WTC11 (cell line): Measurements from ENCODE around the gene NEDD9. TPM values are rescaled to one million over a fixed set of nuclear protein-coding genes. Genes with fewer than 3 reads are reported as not detected.

Source experiments
- ATAC-seq: fragments of 200-7000 bp; cut with Tn5 transposase; 2 replicates; pipeline ENCODE4 v1.10.0; 2021; ENCODE audit warnings: mild to moderate bottlenecking, moderate library complexity
- CTCF ChIA-PET: fragments of 300-600 bp; sonication (Branson Sonifier 250); formaldehyde crosslinking; loops from one replicate; lab custom pipeline; 2021; ENCODE audit warnings: antibody characterized with exemption; lab: Charles Lee
- POLR2A ChIA-PET: fragments of 350-600 bp; sonication (Branson Sonifier 250); formaldehyde crosslinking; loops from one replicate; lab custom pipeline; 2021; ENCODE audit warnings: antibody characterized with exemption; lab: Charles Lee
- DNase-seq: peaks from one replicate; pipeline ENCODE4 v3.0.0; 2021; ENCODE audit warnings: low spot score
- H3K27ac Mint-ChIP-seq: 2 replicates; pipeline ENCODE4 v1.8.0; 2021; ENCODE audit warnings: mixed read lengths
- H3K27me3 Mint-ChIP-seq: 2 replicates; pipeline ENCODE4 v1.8.0; 2021; ENCODE audit warnings: low read depth, mild to moderate bottlenecking, moderate library complexity, mixed read lengths
- H3K36me3 Mint-ChIP-seq: 2 replicates; pipeline ENCODE4 v1.8.0; 2021; ENCODE audit warnings: mixed read lengths
- H3K4me1 Mint-ChIP-seq: 2 replicates; pipeline ENCODE4 v1.8.0; 2022; ENCODE audit warnings: mixed read lengths
- H3K4me3 Mint-ChIP-seq: 2 replicates; pipeline ENCODE4 v1.8.0; 2021; ENCODE audit warnings: mild to moderate bottlenecking, moderate library complexity, mixed read lengths
- H3K9me3 Mint-ChIP-seq: 2 replicates; pipeline ENCODE4 v1.8.0; 2021; ENCODE audit warnings: mixed read lengths
- CBFB ChIP-seq: sonication (generic); formaldehyde crosslinking; IDR thresholded peaks from 2 replicates; pipeline ENCODE4 v1.8.1; 2022; ENCODE audit warnings: mild to moderate bottlenecking, low read depth, missing genetic modification reagents
- E2F5 ChIP-seq: sonication (generic); formaldehyde crosslinking; IDR thresholded peaks from 2 replicates; pipeline ENCODE4 v1.8.1; 2022; ENCODE audit warnings: mild to moderate bottlenecking, moderate library complexity, missing genetic modification reagents
- EMX1 ChIP-seq: fragments of 250-450 bp; sonication (Bioruptor Pico); IDR thresholded peaks from 2 replicates; pipeline ENCODE4 v1.8.0; 2021; ENCODE audit warnings: mild to moderate bottlenecking
- ETV6 ChIP-seq: sonication (generic); formaldehyde crosslinking; IDR thresholded peaks from 2 replicates; pipeline ENCODE4 v1.8.1; 2022; ENCODE audit warnings: mild to moderate bottlenecking, missing genetic modification reagents
- IRF1 ChIP-seq: sonication (generic); formaldehyde crosslinking; IDR thresholded peaks from 2 replicates; pipeline ENCODE4 v1.8.0; 2023; ENCODE audit warnings: missing genetic modification reagents
- JAZF1 ChIP-seq: fragments of 250-450 bp; sonication (Bioruptor Pico); IDR thresholded peaks from 2 replicates; pipeline ENCODE4 v1.9.0; 2021; ENCODE audit warnings: moderate library complexity, mild to moderate bottlenecking, inconsistent platforms
- JUN ChIP-seq: sonication (generic); formaldehyde crosslinking; IDR thresholded peaks from 2 replicates; pipeline ENCODE4 v1.8.0; 2023; ENCODE audit warnings: mild to moderate bottlenecking, missing genetic modification reagents
- MAX ChIP-seq: sonication (generic); formaldehyde crosslinking; IDR thresholded peaks from 2 replicates; pipeline ENCODE4 v1.8.0; 2022; ENCODE audit warnings: mild to moderate bottlenecking, missing genetic modification reagents
- NR1H2 ChIP-seq: sonication (generic); formaldehyde crosslinking; IDR thresholded peaks from 2 replicates; pipeline ENCODE4 v1.9.0; 2021; ENCODE audit warnings: mild to moderate bottlenecking, moderate library complexity, missing genetic modification reagents
- NR2C2 ChIP-seq: sonication (generic); formaldehyde crosslinking; IDR thresholded peaks from 2 replicates; pipeline ENCODE4 v1.8.0; 2022; ENCODE audit warnings: mild to moderate bottlenecking, missing genetic modification reagents
- SMAD4 ChIP-seq: sonication (generic); formaldehyde crosslinking; IDR thresholded peaks from 2 replicates; pipeline ENCODE4 v1.8.0; 2022; ENCODE audit warnings: mild to moderate bottlenecking, missing genetic modification reagents
- SP1 ChIP-seq: sonication (generic); formaldehyde crosslinking; conservative IDR thresholded peaks from 2 replicates; pipeline ENCODE4 v1.8.1; 2022; ENCODE audit warnings: missing genetic modification reagents
- STAT6 ChIP-seq: sonication (generic); formaldehyde crosslinking; conservative IDR thresholded peaks from 2 replicates; pipeline ENCODE4 v1.8.1; 2023; ENCODE audit warnings: mild to moderate bottlenecking, low read depth, missing genetic modification reagents, moderate library complexity
- ZNF317 ChIP-seq: sonication (generic); formaldehyde crosslinking; IDR thresholded peaks from 2 replicates; pipeline ENCODE4 v1.8.1; 2023; ENCODE audit warnings: low read depth, mild to moderate bottlenecking, moderate library complexity, missing genetic modification reagents, borderline replicate concordance
- ZNF512 ChIP-seq: sonication (generic); formaldehyde crosslinking; IDR thresholded peaks from 2 replicates; pipeline ENCODE4 v1.8.1; 2022; ENCODE audit warnings: missing genetic modification reagents, borderline replicate concordance
- ZNF532 ChIP-seq: fragments of 250-450 bp; sonication (Bioruptor Pico); IDR thresholded peaks from 2 replicates; pipeline ENCODE4 v1.9.0; 2021; ENCODE audit warnings: mild to moderate bottlenecking, borderline replicate concordance
- total RNA-seq: library from RNA; stranded (reverse); gene quantifications from 3 replicates; pipeline ENCODE4 v1.2.3, GENCODE V29; 2021
- TF ChIP-seq, protein P1 (sequence below): fragments of 250-450 bp; sonication (Bioruptor Pico); IDR thresholded peaks from 2 replicates; pipeline ENCODE4 v1.9.0; 2021; ENCODE audit warnings: mild to moderate bottlenecking
- TF ChIP-seq, protein P2 (sequence below): sonication (generic); formaldehyde crosslinking; IDR thresholded peaks from 2 replicates; pipeline ENCODE4 v1.8.1; 2022; ENCODE audit warnings: low read depth, missing genetic modification reagents, borderline replicate concordance
- TF ChIP-seq, protein P3 (sequence below): fragments of 250-450 bp; sonication (Bioruptor Pico); IDR thresholded peaks from 2 replicates; pipeline ENCODE4 v1.8.0; 2021; ENCODE audit warnings: mild to moderate bottlenecking

NEDD9 gene
- total RNA-seq, 1 experiment from 2014 or later = 9.8 TPM

DNA sequence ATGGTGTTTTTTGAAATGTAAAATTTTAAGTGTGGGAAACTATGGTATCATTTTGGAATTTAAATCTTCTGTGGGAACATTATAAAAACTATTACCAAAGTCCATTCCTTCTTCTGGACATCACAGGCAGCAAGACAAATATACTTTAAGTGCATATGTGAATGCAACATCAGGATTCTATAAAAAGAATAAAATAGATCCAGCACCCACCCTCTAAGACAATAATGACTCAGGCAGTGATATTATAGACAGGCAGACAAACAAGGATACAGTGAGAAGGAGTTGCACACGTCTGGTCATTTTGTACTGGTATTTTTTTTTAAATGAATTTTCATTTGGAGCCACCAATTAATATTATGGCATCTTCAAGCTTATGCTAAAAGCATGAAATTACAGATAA lies 21.1 kb upstream of the NEDD9 start (continued):
- no peak for TF ChIP-seq ZNF532 (CRISPR knock-in tag)
- no peak for TF ChIP-seq EMX1

DNA sequence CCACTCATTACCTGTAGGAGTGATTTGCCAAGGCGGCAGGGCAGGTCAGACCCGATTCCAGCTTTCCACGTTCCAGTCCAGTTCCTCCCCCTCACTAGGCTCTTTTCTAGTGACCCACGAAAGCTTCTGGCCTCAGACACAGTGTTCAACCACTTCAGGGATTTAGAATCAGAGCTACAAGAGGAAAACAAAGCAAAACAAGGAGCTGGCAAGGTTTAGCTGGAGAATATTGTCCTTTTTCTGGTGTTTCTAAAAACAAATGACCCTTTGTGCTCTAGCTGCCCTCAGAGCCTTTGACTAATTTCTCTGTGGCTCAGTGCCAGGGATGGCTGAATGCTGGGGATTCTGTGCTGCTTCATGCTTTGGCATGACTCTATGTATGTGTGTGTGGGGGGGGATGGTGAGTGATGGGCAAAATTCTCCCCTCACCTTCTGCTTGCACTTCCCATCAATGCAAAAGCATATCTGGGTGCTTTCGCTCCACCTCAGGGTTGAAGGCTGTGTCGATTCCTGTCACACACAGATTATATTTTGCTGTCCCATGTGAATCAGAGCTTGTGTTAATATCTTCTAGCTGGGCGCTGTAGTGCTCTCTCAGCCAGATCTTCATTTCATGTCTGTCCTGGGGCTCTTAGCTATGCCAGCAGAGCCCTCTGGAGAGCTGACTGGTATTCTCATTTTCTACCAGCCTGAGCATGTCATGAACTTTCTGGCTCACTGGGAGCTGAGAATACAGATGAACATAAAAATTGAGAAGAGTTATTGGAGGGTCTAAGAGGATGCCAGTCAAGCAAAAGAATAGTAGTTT lies 19.3 kb upstream of the NEDD9 start:
- POLR2A ChIA-PET = interaction anchor here (1.4 kb wide), 1 partner anchor 10 kb away, joined by 3 read pairs; no protein-coding TSS in a partner anchor
- no peak overlapping the region for H3K4me3 Mint-ChIP-seq
- ATAC-seq = no peak

More for the DNA sequence above, 19.3 kb upstream of the NEDD9 start:
- TF ChIP-seq ZNF317 (no peak), SMAD4 (CRISPR knock-in tag) (no peak), CBFB (CRISPR knock-in tag) (no peak), NR1H2 (CRISPR knock-in tag) (no peak), ETV6 (CRISPR knock-in tag) (no peak), SP1 (CRISPR knock-in tag) (no peak), ZNF512 (CRISPR knock-in tag) (no peak), MAX (CRISPR knock-in tag) (no peak), STAT6 (CRISPR knock-in tag) (no peak), E2F5 (CRISPR knock-in tag) (no peak), NR2C2 (CRISPR knock-in tag) (no peak), JUN (no peak), IRF1 (no peak), JAZF1 (CRISPR knock-in tag) (no peak)
- TF ChIP-seq, protein P1, sequence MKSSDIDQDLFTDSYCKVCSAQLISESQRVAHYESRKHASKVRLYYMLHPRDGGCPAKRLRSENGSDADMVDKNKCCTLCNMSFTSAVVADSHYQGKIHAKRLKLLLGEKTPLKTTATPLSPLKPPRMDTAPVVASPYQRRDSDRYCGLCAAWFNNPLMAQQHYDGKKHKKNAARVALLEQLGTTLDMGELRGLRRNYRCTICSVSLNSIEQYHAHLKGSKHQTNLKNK (CRISPR knock-in tag) = no peak
- TF ChIP-seq, protein P2, sequence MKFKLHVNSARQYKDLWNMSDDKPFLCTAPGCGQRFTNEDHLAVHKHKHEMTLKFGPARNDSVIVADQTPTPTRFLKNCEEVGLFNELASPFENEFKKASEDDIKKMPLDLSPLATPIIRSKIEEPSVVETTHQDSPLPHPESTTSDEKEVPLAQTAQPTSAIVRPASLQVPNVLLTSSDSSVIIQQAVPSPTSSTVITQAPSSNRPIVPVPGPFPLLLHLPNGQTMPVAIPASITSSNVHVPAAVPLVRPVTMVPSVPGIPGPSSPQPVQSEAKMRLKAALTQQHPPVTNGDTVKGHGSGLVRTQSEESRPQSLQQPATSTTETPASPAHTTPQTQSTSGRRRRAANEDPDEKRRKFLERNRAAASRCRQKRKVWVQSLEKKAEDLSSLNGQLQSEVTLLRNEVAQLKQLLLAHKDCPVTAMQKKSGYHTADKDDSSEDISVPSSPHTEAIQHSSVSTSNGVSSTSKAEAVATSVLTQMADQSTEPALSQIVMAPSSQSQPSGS (CRISPR knock-in tag) = no peak
- TF ChIP-seq, protein P3, sequence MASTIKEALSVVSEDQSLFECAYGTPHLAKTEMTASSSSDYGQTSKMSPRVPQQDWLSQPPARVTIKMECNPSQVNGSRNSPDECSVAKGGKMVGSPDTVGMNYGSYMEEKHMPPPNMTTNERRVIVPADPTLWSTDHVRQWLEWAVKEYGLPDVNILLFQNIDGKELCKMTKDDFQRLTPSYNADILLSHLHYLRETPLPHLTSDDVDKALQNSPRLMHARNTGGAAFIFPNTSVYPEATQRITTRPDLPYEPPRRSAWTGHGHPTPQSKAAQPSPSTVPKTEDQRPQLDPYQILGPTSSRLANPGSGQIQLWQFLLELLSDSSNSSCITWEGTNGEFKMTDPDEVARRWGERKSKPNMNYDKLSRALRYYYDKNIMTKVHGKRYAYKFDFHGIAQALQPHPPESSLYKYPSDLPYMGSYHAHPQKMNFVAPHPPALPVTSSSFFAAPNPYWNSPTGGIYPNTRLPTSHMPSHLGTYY (CRISPR knock-in tag) = no peak
- DNase-seq = no peak
- no peak overlapping the region for H3K27ac Mint-ChIP-seq
- CTCF ChIA-PET = interaction anchor here (1.0 to 2.7 kb wide), 2 partner anchors 10 to 58 kb away, joined by 3 to 13 read pairs; no protein-coding TSS in a partner anchor
- peaks cover 10% of the 10 kb centered on the region for H3K36me3 Mint-ChIP-seq
- H3K27me3 Mint-ChIP-seq = no peaks in the 10 kb centered on the region
- peaks cover 13% of the 10 kb centered on the region for H3K9me3 Mint-ChIP-seq
- H3K4me1 Mint-ChIP-seq = peaks cover 9% of the 10 kb centered on the region
